GM04504 (cell line): ENCODE data around the gene XAF1.
"Not testable (repeated sequence)": the region's sequence is repeated elsewhere in the genome, so short reads cannot be mapped to it uniquely, and the experiment has no call there.

Source experiments
- DNase-seq: peaks from one replicate; pipeline ENCODE4 v3.0.0-alpha.2; 2012; ENCODE audit warnings: low read depth

The XAF1 gene

GRCh38 chr17:6800422-6801027, 44.7 kb downstream of the XAF1 start:
- DNase-seq: no peak

- no peak for DNase-seq
Observed at GRCh38 chr17:6811510-6811909, 55.7 kb downstream of the XAF1 start.

GRCh38 chr17:6812295-6812694, 56.4 kb downstream of the XAF1 start:
- DNase-seq: no peak

- no peak for DNase-seq
Observed at GRCh38 chr17:6815775-6816174, 59.9 kb downstream of the XAF1 start.

- not testable (repeated sequence) for DNase-seq
Observed at GRCh38 chr17:6816368-6816767, 60.5 kb downstream of the XAF1 start.

- no peak for DNase-seq
Observed at GRCh38 chr17:6818938-6819337, 63.1 kb downstream of the XAF1 start.

- peak; percentile 28 for DNase-seq
Observed at GRCh38 chr17:6823011-6823442, 67.2 kb downstream of the XAF1 start.
